ENCODE measurements around the gene SLC24A3.

Gene SLC24A3

DNA sequence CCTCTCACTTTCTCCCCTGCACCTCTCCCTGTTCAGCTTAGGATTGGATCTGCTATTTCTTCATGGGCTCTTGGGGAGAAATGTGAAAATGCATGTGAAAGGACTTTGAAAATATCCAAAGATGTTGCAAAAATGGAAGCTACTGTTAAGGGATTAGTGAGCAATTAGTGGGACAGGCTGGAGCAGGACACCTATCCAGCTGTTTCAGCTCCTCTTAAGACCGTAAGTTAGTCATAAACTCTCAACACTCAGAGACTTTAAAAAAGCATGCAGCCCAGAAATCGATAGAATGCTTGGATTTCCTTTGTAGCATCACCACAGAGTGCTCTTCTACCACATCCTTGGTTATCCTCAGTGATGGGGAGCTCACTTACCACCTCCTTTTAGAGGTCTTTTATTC lies 88.7 kb downstream of the SLC24A3 start:
- Histone ChIP-seq H3K36me3 (ENCODE audit: control insufficient read depth, insufficient read depth, low read length) (no peaks in the 10 kb centered on the region), H3K27ac (ENCODE audit: low read depth, low read length) (no peak overlapping the region), H3K9ac (ENCODE audit: low read length) (no peak overlapping the region), H3K4me3 (ENCODE audit: low read length) (no peak overlapping the region), H3K27me3 (ENCODE audit: control insufficient read depth, insufficient read depth, low read length) (no peaks in the 10 kb centered on the region), H3K4me1 (ENCODE audit: control insufficient read depth, insufficient read depth, low read length) (no peaks in the 10 kb centered on the region)

GRCh38 chr20:19301843-19302242 lies 89.4 kb downstream of the SLC24A3 start:
- Histone ChIP-seq H3K9ac (ENCODE audit: low read length) (no peak overlapping the region), H3K27me3 (ENCODE audit: control insufficient read depth, insufficient read depth, low read length) (no peaks in the 10 kb centered on the region), H3K4me1 (ENCODE audit: control insufficient read depth, insufficient read depth, low read length) (no peaks in the 10 kb centered on the region), H3K36me3 (ENCODE audit: control insufficient read depth, insufficient read depth, low read length) (no peaks in the 10 kb centered on the region), H3K27ac (ENCODE audit: low read depth, low read length) (no peak overlapping the region), H3K4me3 (ENCODE audit: low read length) (no peak overlapping the region)

DNA sequence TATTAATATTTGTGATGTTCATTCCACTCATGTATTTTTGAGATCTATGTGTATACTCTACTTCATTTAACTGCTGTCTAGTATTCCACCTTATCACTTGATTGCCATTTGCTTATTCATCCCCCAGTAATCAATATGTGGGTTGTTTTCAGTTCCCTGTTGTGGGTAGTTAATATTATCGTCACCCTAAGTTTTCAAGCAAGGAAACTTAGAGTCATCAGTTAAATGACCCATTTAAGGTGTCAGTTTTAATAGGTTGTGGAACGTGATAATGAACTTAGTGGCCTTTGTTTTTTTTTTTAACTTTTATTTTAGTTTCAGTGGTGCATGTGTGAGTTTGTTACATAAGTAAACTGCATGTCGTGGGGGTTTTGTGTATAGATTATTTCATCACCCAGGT lies 90.3 kb downstream of the SLC24A3 start:
- H3K9ac ChIP-seq (ENCODE audit: low read length), result no peak overlapping the region
- no peaks in the 10 kb centered on the region for H3K27me3 ChIP-seq (ENCODE audit: control insufficient read depth, insufficient read depth, low read length)
- H3K4me1 ChIP-seq (ENCODE audit: control insufficient read depth, insufficient read depth, low read length), result no peaks in the 10 kb centered on the region
- no peak overlapping the region for H3K4me3 ChIP-seq (ENCODE audit: low read length)
- no peaks in the 10 kb centered on the region for H3K36me3 ChIP-seq (ENCODE audit: control insufficient read depth, insufficient read depth, low read length)
- H3K27ac ChIP-seq (ENCODE audit: low read depth, low read length), result no peak overlapping the region

- H3K4me1 ChIP-seq (ENCODE audit: control insufficient read depth, insufficient read depth, low read length), result no peaks in the 10 kb centered on the region
- no peaks in the 10 kb centered on the region for H3K27me3 ChIP-seq (ENCODE audit: control insufficient read depth, insufficient read depth, low read length)
- no peak overlapping the region for H3K27ac ChIP-seq (ENCODE audit: low read depth, low read length)
- H3K9ac ChIP-seq (ENCODE audit: low read length), result no peak overlapping the region
- no peaks in the 10 kb centered on the region for H3K36me3 ChIP-seq (ENCODE audit: control insufficient read depth, insufficient read depth, low read length)
- H3K4me3 ChIP-seq (ENCODE audit: low read length), result no peak overlapping the region
Observed at GRCh38 chr20:19304389-19304788, 91.9 kb downstream of the SLC24A3 start.

DNA sequence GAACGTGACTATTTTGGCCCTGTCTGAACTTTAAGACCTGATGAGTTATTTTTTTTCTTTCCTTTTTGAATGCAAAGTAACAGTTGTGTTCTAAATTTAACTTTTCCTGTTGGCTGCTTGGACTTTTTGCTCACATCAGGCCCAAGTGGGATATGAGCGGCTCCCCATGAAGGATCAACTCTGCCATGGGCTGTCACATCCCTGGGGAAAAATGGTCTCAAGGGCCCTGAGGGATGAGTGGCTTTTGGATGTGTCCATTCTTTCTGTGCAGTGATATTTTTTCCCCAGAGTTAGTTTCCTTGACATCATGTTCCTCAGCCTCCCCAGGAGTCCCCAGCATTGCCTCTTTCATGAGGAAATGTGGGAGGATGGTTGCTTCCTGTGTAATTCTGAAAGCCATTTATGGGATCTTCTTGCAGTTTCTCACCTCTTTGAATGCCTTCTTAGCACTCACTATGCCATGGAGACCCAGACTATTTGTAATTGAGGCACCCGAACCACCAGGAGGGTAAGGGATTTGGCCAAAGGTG lies 92.5 kb downstream of the SLC24A3 start:
- H3K27ac ChIP-seq (ENCODE audit: low read depth, low read length), result no peak overlapping the region
- no peak overlapping the region for H3K4me3 ChIP-seq (ENCODE audit: low read length)
- H3K36me3 ChIP-seq (ENCODE audit: control insufficient read depth, insufficient read depth, low read length), result no peaks in the 10 kb centered on the region
- H3K27me3 ChIP-seq (ENCODE audit: control insufficient read depth, insufficient read depth, low read length), result no peaks in the 10 kb centered on the region
- no peaks in the 10 kb centered on the region for H3K4me1 ChIP-seq (ENCODE audit: control insufficient read depth, insufficient read depth, low read length)
- no peak overlapping the region for H3K9ac ChIP-seq (ENCODE audit: low read length)

GRCh38 chr20:19308146-19308545 lies 95.7 kb downstream of the SLC24A3 start:
- Histone ChIP-seq H3K27me3 (ENCODE audit: control insufficient read depth, insufficient read depth, low read length) (no peaks in the 10 kb centered on the region), H3K4me1 (ENCODE audit: control insufficient read depth, insufficient read depth, low read length) (no peaks in the 10 kb centered on the region), H3K36me3 (ENCODE audit: control insufficient read depth, insufficient read depth, low read length) (no peaks in the 10 kb centered on the region), H3K9ac (ENCODE audit: low read length) (no peak overlapping the region), H3K4me3 (ENCODE audit: low read length) (no peak overlapping the region), H3K27ac (ENCODE audit: low read depth, low read length) (no peak overlapping the region)

GRCh38 chr20:19310541-19310940 lies 98.1 kb downstream of the SLC24A3 start:
- Histone ChIP-seq H3K4me1 (ENCODE audit: control insufficient read depth, insufficient read depth, low read length) (no peaks in the 10 kb centered on the region), H3K27me3 (ENCODE audit: control insufficient read depth, insufficient read depth, low read length) (no peaks in the 10 kb centered on the region), H3K4me3 (ENCODE audit: low read length) (no peak overlapping the region), H3K9ac (ENCODE audit: low read length) (no peak overlapping the region), H3K36me3 (ENCODE audit: control insufficient read depth, insufficient read depth, low read length) (no peaks in the 10 kb centered on the region), H3K27ac (ENCODE audit: low read depth, low read length) (no peak overlapping the region)

DNA sequence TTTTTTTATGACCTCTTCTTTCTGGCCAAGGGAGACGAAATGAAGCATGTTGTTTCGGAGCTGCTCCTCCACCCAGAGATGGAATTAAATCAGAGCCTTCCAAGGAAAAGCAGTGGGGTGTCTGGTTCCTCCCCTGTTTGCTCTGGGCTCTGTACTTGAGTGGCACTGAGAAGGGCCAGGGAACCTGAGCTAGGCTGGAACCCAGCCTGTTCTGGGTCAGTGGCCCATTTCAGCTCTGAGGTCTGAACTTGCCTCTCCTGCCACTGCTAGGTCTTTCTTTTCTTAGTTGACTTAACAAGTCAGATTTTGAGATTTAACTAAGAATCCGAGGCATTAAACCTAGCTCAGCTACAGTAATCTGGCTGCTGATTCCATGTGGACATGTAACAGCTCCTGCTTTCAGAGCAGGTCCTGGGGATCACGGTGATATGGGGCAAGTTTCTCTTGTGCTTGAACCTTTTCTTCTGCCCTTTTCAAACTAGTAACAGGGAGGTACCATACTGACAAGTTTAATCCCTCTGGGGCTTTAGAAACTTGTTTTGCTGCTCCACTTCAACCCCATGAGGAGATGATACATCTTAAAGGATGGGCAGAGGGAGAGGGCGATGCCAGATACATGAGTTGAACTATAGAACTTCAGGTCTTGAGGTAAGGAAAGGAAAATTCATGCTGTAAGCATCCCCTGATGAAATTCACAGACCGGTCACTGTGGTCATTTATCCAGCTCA lies 101.1 kb downstream of the SLC24A3 start:
- Histone ChIP-seq H3K27ac (ENCODE audit: low read depth, low read length) (no peak overlapping the region), H3K4me1 (ENCODE audit: control insufficient read depth, insufficient read depth, low read length) (no peaks in the 10 kb centered on the region), H3K27me3 (ENCODE audit: control insufficient read depth, insufficient read depth, low read length) (no peaks in the 10 kb centered on the region), H3K4me3 (ENCODE audit: low read length) (no peak overlapping the region), H3K9ac (ENCODE audit: low read length) (no peak overlapping the region), H3K36me3 (ENCODE audit: control insufficient read depth, insufficient read depth, low read length) (no peaks in the 10 kb centered on the region)

DNA sequence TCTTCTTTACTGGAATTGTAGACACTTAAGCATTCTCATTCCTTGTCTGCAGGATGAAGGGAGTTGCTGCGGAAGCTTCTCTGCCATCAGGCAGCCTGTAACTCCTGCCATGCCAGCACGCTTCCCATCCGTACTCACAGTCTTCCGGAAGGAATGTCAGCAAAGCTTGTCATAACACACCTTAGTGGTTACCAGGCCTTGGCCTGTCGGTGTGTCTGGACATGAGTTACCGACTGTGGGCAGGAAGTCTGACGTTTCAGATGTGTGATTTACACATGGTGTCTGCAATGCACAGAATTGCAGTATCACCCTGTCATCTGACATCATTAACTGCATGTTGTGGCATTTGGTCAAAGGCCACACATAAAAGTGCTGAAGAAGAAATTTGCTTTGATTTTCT lies 102.2 kb downstream of the SLC24A3 start:
- no peak overlapping the region for H3K27ac ChIP-seq (ENCODE audit: low read depth, low read length)
- H3K4me3 ChIP-seq (ENCODE audit: low read length), result no peak overlapping the region
- no peaks in the 10 kb centered on the region for H3K36me3 ChIP-seq (ENCODE audit: control insufficient read depth, insufficient read depth, low read length)
- no peak overlapping the region for H3K9ac ChIP-seq (ENCODE audit: low read length)
- H3K4me1 ChIP-seq (ENCODE audit: control insufficient read depth, insufficient read depth, low read length), result no peaks in the 10 kb centered on the region
- H3K27me3 ChIP-seq (ENCODE audit: control insufficient read depth, insufficient read depth, low read length), result no peaks in the 10 kb centered on the region

DNA sequence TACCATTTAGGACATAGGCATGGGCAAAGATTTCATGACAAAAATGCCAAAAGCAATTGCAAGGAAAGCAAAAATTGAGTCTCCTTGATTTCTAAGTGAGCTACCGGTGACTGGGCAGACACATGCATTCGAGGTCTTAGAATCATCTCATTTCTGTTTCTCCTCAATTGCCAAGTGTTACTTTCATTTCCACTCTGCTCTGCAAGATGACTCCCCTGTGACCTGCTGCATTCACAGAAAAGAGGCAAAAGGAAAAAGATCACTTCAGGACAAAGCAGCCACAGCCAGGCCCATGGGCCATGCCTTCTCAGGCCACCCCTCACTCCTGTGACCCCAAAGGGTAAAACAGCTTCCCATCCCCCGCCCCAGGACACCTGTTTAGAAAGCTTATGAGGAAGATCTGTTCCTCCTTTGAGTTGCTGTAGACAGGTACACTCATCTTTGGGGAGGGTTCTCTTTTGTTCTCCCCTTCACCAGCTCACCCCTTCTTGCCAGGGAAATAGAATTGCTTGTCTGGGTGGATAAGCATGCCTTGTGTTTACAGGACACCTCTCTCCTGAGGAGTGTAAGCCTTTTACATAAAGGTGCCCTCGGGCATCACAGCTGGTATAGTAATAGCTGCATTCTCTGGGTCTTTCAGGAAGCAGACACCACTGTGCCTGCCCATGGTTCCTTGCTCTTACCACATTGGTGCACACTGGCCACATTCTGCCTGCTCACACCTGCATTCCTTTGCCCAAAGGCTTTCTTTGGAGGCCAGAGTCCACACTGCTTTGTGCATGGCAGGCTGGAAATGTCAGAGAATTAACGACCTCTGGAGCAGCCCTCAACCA lies 105.0 kb downstream of the SLC24A3 start:
- Histone ChIP-seq H3K36me3 (ENCODE audit: control insufficient read depth, insufficient read depth, low read length) (no peaks in the 10 kb centered on the region), H3K27ac (ENCODE audit: low read depth, low read length) (no peak overlapping the region), H3K9ac (ENCODE audit: low read length) (no peak overlapping the region), H3K27me3 (ENCODE audit: control insufficient read depth, insufficient read depth, low read length) (no peaks in the 10 kb centered on the region), H3K4me3 (ENCODE audit: low read length) (no peak overlapping the region), H3K4me1 (ENCODE audit: control insufficient read depth, insufficient read depth, low read length) (no peaks in the 10 kb centered on the region)

GRCh38 chr20:19318610-19319009 lies 106.2 kb downstream of the SLC24A3 start:
- Histone ChIP-seq H3K4me1 (ENCODE audit: control insufficient read depth, insufficient read depth, low read length) (no peaks in the 10 kb centered on the region), H3K9ac (ENCODE audit: low read length) (no peak overlapping the region)

DNA sequence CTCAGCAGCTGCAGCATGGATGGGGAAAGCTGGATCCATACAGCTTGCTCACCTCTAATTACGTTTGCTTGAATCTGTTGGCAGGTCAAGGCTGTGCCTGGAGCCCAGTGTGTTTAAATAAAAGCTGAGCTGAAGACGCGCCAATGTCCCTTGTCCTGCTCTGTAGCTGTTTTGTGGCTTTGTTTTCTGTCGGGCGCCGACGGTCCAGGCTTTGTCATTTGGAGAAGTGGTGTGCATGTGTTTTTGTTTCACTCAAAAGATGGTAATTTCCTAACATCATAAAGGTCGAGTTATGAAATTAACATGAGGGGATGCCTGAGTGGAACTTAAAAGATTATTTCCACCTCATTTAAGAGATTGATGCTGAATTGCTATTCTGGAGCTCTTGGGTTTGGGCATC lies 107.6 kb downstream of the SLC24A3 start:
- Histone ChIP-seq H3K4me3 (ENCODE audit: low read length) (no peak overlapping the region), H3K27me3 (ENCODE audit: control insufficient read depth, insufficient read depth, low read length) (no peaks in the 10 kb centered on the region), H3K36me3 (ENCODE audit: control insufficient read depth, insufficient read depth, low read length) (no peaks in the 10 kb centered on the region), H3K27ac (ENCODE audit: low read depth, low read length) (no peak overlapping the region), H3K4me1 (ENCODE audit: control insufficient read depth, insufficient read depth, low read length) (no peaks in the 10 kb centered on the region), H3K9ac (ENCODE audit: low read length) (no peak overlapping the region)

More at GRCh38 chr20:19318610-19319009, 106.2 kb downstream of the SLC24A3 start:
- no peak overlapping the region for H3K27ac ChIP-seq (ENCODE audit: low read depth, low read length)
- no peaks in the 10 kb centered on the region for H3K27me3 ChIP-seq (ENCODE audit: control insufficient read depth, insufficient read depth, low read length)
- H3K36me3 ChIP-seq (ENCODE audit: control insufficient read depth, insufficient read depth, low read length), result no peaks in the 10 kb centered on the region
- H3K4me3 ChIP-seq (ENCODE audit: low read length), result no peak overlapping the region

Data from rectal smooth muscle tissue (tissue), 1 donor.